ENCODE data around the gene EEF1A2.

EEF1A2 gene

GRCh38 chr20:63497138-63497945 lies 1.5 kb downstream of the EEF1A2 start:
- H3K27me3 Mint-ChIP-seq (ENCODE audit: low read depth), result peaks cover 52% of the 10 kb centered on the region
- no peaks in the 10 kb centered on the region for H3K36me3 Mint-ChIP-seq (ENCODE audit: low read depth)
- H3K4me3 Mint-ChIP-seq, result peak overlapping the region; percentile 24 to 40 (median 34)
- no peaks in the 10 kb centered on the region for H3K4me1 Mint-ChIP-seq
- no peak for TF ChIP-seq CTCF (IDR thresholded peaks at IDR 0.05; ENCODE audit: unreplicated experiment in 3 of 3)
- H3K27ac Mint-ChIP-seq, result no peak overlapping the region
- H3K9me3 Mint-ChIP-seq, result no peaks in the 10 kb centered on the region

GRCh38 chr20:63496596-63497120 lies 2.2 kb downstream of the EEF1A2 start:
- no peak overlapping the region for H3K27ac Mint-ChIP-seq
- H3K36me3 Mint-ChIP-seq (ENCODE audit: low read depth), result peaks cover under 1% of the 10 kb centered on the region
- no peaks in the 10 kb centered on the region for H3K4me1 Mint-ChIP-seq
- peaks cover 57% of the 10 kb centered on the region for H3K27me3 Mint-ChIP-seq (ENCODE audit: low read depth)
- no peaks in the 10 kb centered on the region for H3K9me3 Mint-ChIP-seq
- no peak for TF ChIP-seq CTCF (IDR thresholded peaks at IDR 0.05; ENCODE audit: unreplicated experiment in 3 of 3)
- H3K4me3 Mint-ChIP-seq, result peak overlapping the region in 1 of 3 experiments; percentile 24

GRCh38 chr20:63495741-63496595 lies 2.9 kb downstream of the EEF1A2 start:
- Mint-ChIP-seq H3K4me3 (peak overlapping the region; percentile 40 to 71 (median 62)), H3K9me3 (no peaks in the 10 kb centered on the region), H3K4me1 (no peaks in the 10 kb centered on the region), H3K36me3 (ENCODE audit: low read depth) (peaks cover 3% of the 10 kb centered on the region), H3K27me3 (ENCODE audit: low read depth) (peaks cover 61% of the 10 kb centered on the region), H3K27ac (no peak overlapping the region)
- peak; percentile 91 to 98 (median 94) for TF ChIP-seq CTCF (IDR thresholded peaks at IDR 0.05; ENCODE audit: unreplicated experiment in 3 of 3)

GRCh38 chr20:63495167-63495720 lies 3.6 kb downstream of the EEF1A2 start:
- Mint-ChIP-seq H3K4me3 (no peak overlapping the region), H3K4me1 (no peaks in the 10 kb centered on the region), H3K27me3 (ENCODE audit: low read depth) (peaks cover 64% of the 10 kb centered on the region), H3K36me3 (ENCODE audit: low read depth) (peaks cover 3% of the 10 kb centered on the region), H3K27ac (no peak overlapping the region), H3K9me3 (no peaks in the 10 kb centered on the region)
- no peak for TF ChIP-seq CTCF (IDR thresholded peaks at IDR 0.05; ENCODE audit: unreplicated experiment in 3 of 3)

GRCh38 chr20:63494420-63495166 lies 4.3 kb downstream of the EEF1A2 start:
- TF ChIP-seq CTCF (IDR thresholded peaks at IDR 0.05; ENCODE audit: unreplicated experiment in 3 of 3), result no peak
- H3K36me3 Mint-ChIP-seq (ENCODE audit: low read depth), result peaks cover 3% of the 10 kb centered on the region
- no peak overlapping the region for H3K4me3 Mint-ChIP-seq
- peaks cover 66% of the 10 kb centered on the region for H3K27me3 Mint-ChIP-seq (ENCODE audit: low read depth)
- H3K9me3 Mint-ChIP-seq, result no peaks in the 10 kb centered on the region
- no peak overlapping the region for H3K27ac Mint-ChIP-seq
- H3K4me1 Mint-ChIP-seq, result no peaks in the 10 kb centered on the region
